Natural killer cell (primary cell): Measurements from ENCODE around the gene UFC1. TPM values are rescaled to one million over a fixed set of nuclear protein-coding genes. Genes with fewer than 3 reads are reported as not detected.
A peak's percentile ranks its signal among the peaks of the same experiment; 100 is the strongest.

Source experiments
- ATAC-seq, 3 donors: fragments of 150-1000 bp in 2 of 3; fragments of 200-7000 bp in 1 of 3; cut with Tn5 transposase; 1 replicate in 1 of 3; 2 replicates in 2 of 3; pipeline ENCODE4 v1.10.0; 2021; ENCODE audit warnings: mild to moderate bottlenecking in 2 of 3, moderate library complexity in 2 of 3
- DNase-seq, 2 donors: peaks; one replicate each; pipeline versions ENCODE4 v3.0.0 to v3.0.0-alpha.2; 2013 to 2021; ENCODE audit warnings: mixed read lengths in 1 of 2
- H3K27ac ChIP-seq: one replicate; pipeline ENCODE4 v1.5.1; 2013; ENCODE audit warnings: mild to moderate bottlenecking, low read length
- H3K27me3 ChIP-seq: one replicate; pipeline ENCODE4 v1.6.1; 2013; ENCODE audit warnings: low read length; ENCODE audit not compliant: control insufficient read depth, insufficient read depth
- H3K36me3 ChIP-seq: one replicate; pipeline ENCODE4 v1.6.1; 2013; ENCODE audit warnings: low read length; ENCODE audit not compliant: control insufficient read depth, insufficient read depth
- H3K4me1 ChIP-seq: one replicate; pipeline ENCODE4 v1.6.1; 2013; ENCODE audit warnings: low read length; ENCODE audit not compliant: control insufficient read depth, insufficient read depth
- H3K4me3 ChIP-seq: one replicate; pipeline ENCODE4 v1.5.1; 2013; ENCODE audit warnings: low read length
- H3K9me3 ChIP-seq: one replicate; pipeline ENCODE4 v1.6.1; 2013; ENCODE audit warnings: low read length; ENCODE audit not compliant: control insufficient read depth, insufficient read depth
- H3K27ac Mint-ChIP-seq, 2 donors: one replicate each; pipeline ENCODE4 v1.8.0; 2022; ENCODE audit warnings: mild to moderate bottlenecking in 2 of 2, mixed read lengths in 2 of 2, moderate library complexity in 1 of 2
- H3K27me3 Mint-ChIP-seq, 2 donors: one replicate each; pipeline ENCODE4 v1.8.0; 2022; ENCODE audit warnings: low read depth in 2 of 2, mixed read lengths in 2 of 2
- H3K36me3 Mint-ChIP-seq: one replicate; pipeline ENCODE4 v1.8.0; 2022; ENCODE audit warnings: mixed read lengths
- H3K4me1 Mint-ChIP-seq, 2 donors: one replicate each; pipeline ENCODE4 v1.8.0; 2022; ENCODE audit warnings: mixed read lengths in 2 of 2
- H3K4me3 Mint-ChIP-seq: one replicate; pipeline ENCODE4 v1.8.0; 2022; ENCODE audit warnings: mild to moderate bottlenecking, moderate library complexity, mixed read lengths
- H3K9me3 Mint-ChIP-seq, 2 donors: one replicate each; pipeline ENCODE4 v1.8.0; 2022; ENCODE audit warnings: mixed read lengths in 2 of 2
- CTCF ChIP-seq: fragments of 200-600 bp; IDR thresholded peaks from one replicate; pipeline ENCODE4 v1.8.0; 2022; ENCODE audit warnings: antibody characterized with exemption
- WGBS: methylation state at CpG from one replicate; pipeline ENCODE4 v1.1.7; 2013; ENCODE audit warnings: missing lambda C conversion rate; ENCODE audit not compliant: insufficient coverage; 5-methylcytosine and 5-hydroxymethylcytosine counted together
- intact Hi-C: fragments of 100-400 bp; cut with micrococcal nuclease; formaldehyde crosslinking; loops from one replicate; pipeline ENCODE4 v1.14.2; 2022
- total RNA-seq, 4 donors: library from RNA; stranded (reverse); fragments of 120-200 nt in 1 of 4; gene quantifications; one replicate each; pipeline versions ENCODE4 v1.2.3 to v1.2.4, GENCODE V29; 2013 to 2022

The UFC1 gene
- total RNA-seq, 3 donors from 2014 or later (not counting 1 experiment from before 2014, with no cell fraction given): 109 to 155 (median 117) TPM

- Mint-ChIP-seq H3K4me3 (no peak overlapping the region), H3K36me3 (no peaks in the 10 kb centered on the region), H3K9me3 (no peaks in the 10 kb centered on the region), H3K4me1 (peaks cover 67 to 68% of the 10 kb centered on the region in 2 donors), H3K27ac (peak overlapping the region; percentile 73 to 95), H3K27me3 (no peaks in the 10 kb centered on the region)
- TF ChIP-seq CTCF: no peak
- Histone ChIP-seq H3K4me3 (no peak overlapping the region), H3K4me1 (peaks cover 64% of the 10 kb centered on the region), H3K27ac (peak overlapping the region; percentile 22), H3K9me3 (no peaks in the 10 kb centered on the region), H3K27me3 (no peaks in the 10 kb centered on the region), H3K36me3 (no peaks in the 10 kb centered on the region)
- WGBS: 78% methylated on average over 6 of the region's 6 CpGs
- ATAC-seq (no peak), DNase-seq (no peak)
- intact Hi-C loops: no loop called here
Observed at GRCh38 chr1:161188381-161188780, 34.6 kb downstream of the UFC1 start.

GRCh38 chr1:161189036-161189435, 35.3 kb downstream of the UFC1 start:
- ATAC-seq (no peak), DNase-seq (no peak)
- Histone ChIP-seq H3K9me3 (no peaks in the 10 kb centered on the region), H3K4me3 (no peak overlapping the region), H3K27ac (no peak overlapping the region), H3K4me1 (peaks cover 65% of the 10 kb centered on the region), H3K27me3 (no peaks in the 10 kb centered on the region), H3K36me3 (no peaks in the 10 kb centered on the region)
- no peaks in the 10 kb centered on the region for H3K9me3 Mint-ChIP-seq
- H3K4me3 Mint-ChIP-seq: no peak overlapping the region
- no peaks in the 10 kb centered on the region for H3K36me3 Mint-ChIP-seq
- intact Hi-C loops: no loop called here
- no peak for TF ChIP-seq CTCF
- peak overlapping the region; percentile 73 to 95 for H3K27ac Mint-ChIP-seq
- 94% methylated on average over 2 of the region's 5 CpGs for WGBS
- peaks cover 63 to 66% of the 10 kb centered on the region in 2 donors for H3K4me1 Mint-ChIP-seq
- no peaks in the 10 kb centered on the region for H3K27me3 Mint-ChIP-seq

- H3K36me3 Mint-ChIP-seq: no peaks in the 10 kb centered on the region
- no peak for TF ChIP-seq CTCF
- peak in 1 of 3 donors; percentile 26 for ATAC-seq
- no peak overlapping the region for H3K27ac ChIP-seq
- peak overlapping the region; percentile 21 to 59 for H3K27ac Mint-ChIP-seq
- no peak overlapping the region for H3K4me3 ChIP-seq
- no peaks in the 10 kb centered on the region for H3K9me3 ChIP-seq
- H3K27me3 ChIP-seq: no peaks in the 10 kb centered on the region
- peaks cover 71% of the 10 kb centered on the region for H3K4me1 ChIP-seq
- no peaks in the 10 kb centered on the region for H3K9me3 Mint-ChIP-seq
- intact Hi-C loops: no loop called here
- H3K4me3 Mint-ChIP-seq: no peak overlapping the region
- no peak for DNase-seq
- H3K4me1 Mint-ChIP-seq: peaks cover 58 to 65% of the 10 kb centered on the region in 2 donors
- 92% methylated on average over 22 of the region's 22 CpGs for WGBS
- no peaks in the 10 kb centered on the region for H3K36me3 ChIP-seq
- no peaks in the 10 kb centered on the region for H3K27me3 Mint-ChIP-seq
Observed at GRCh38 chr1:161190962-161191521, 37.3 kb downstream of the UFC1 start.

GRCh38 chr1:161191971-161192370, 38.2 kb downstream of the UFC1 start:
- Mint-ChIP-seq H3K9me3 (no peaks in the 10 kb centered on the region), H3K36me3 (no peaks in the 10 kb centered on the region), H3K4me1 (peaks cover 48 to 60% of the 10 kb centered on the region in 2 donors), H3K27me3 (no peaks in the 10 kb centered on the region), H3K4me3 (no peak overlapping the region), H3K27ac (peak overlapping the region; percentile 89 to 92)
- DNase-seq (no peak), ATAC-seq (no peak)
- TF ChIP-seq CTCF: no peak
- Histone ChIP-seq H3K9me3 (no peaks in the 10 kb centered on the region), H3K4me1 (peaks cover 69% of the 10 kb centered on the region), H3K27ac (no peak overlapping the region), H3K27me3 (no peaks in the 10 kb centered on the region), H3K4me3 (no peak overlapping the region), H3K36me3 (no peaks in the 10 kb centered on the region)
- intact Hi-C loops: no loop called here
- WGBS: 80% methylated on average over 7 of the region's 8 CpGs
